HuH-7.5 (cell line): Measurements from ENCODE around the gene ERC2.
"Not testable (repeated sequence)": the region's sequence is repeated elsewhere in the genome, so short reads cannot be mapped to it uniquely, and the experiment has no call there.

Experiments
- DNase-seq: peaks from one replicate; pipeline ENCODE4 v3.0.0; 2011; ENCODE audit warnings: low spot score

ERC2 gene

DNA sequence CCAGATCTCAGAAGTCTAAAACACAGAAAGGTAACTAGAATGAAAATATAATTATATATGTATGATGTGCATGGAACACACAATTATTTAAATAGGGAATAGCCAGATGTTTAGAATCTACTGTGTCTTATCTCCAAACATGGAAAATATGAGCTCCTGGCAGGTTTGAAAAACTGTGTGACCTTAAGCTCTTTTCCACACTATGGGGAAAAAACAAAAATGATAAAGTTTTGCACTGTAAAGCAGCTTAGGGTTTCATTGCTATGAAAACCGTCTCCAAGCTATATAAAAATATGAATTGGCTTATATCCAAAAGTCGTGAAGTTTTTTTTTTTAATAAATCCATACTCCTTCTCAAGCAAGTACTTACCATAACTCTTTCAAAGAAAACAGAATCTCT, 159.8 kb downstream of the ERC2 start:
- DNase-seq, result no peak

DNA sequence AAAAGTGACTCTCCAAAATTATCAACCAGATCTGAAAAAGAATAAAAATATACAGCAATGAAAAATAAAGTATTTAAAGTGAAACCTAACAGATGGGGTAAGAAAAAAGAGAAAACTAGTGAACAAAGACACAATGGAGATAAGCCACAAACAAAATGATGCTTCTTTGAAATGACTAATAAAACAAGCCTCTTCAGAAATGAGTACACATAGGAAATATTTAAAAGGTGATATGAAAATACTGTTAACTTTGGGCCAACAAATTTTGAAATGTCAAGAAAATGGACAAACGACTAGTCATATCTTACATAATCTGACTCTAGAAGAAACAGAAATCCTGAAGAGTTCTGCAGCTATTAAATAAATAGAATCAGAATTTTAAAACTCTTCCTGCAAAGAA, 164.2 kb downstream of the ERC2 start:
- no peak for DNase-seq

DNA sequence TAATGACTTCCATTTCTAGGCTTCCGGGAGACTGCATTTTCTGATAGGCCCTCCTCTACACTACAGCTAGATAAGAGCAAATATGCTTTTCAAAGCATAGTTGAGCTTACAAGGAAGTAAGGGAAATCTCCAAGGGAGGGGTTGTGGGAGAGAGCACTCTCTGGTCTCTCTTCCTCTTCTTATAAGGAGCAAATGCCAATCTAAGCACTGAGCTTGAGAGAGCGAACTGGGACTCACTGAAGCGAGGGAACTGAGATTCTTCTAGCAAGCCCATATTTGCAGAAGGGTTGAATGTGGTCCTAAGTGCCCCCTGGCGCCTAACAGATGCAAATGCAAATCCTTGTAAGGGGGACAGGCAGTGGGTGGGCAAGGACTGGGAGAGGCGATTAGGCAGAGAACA, 164.8 kb downstream of the ERC2 start:
- no peak for DNase-seq

DNA sequence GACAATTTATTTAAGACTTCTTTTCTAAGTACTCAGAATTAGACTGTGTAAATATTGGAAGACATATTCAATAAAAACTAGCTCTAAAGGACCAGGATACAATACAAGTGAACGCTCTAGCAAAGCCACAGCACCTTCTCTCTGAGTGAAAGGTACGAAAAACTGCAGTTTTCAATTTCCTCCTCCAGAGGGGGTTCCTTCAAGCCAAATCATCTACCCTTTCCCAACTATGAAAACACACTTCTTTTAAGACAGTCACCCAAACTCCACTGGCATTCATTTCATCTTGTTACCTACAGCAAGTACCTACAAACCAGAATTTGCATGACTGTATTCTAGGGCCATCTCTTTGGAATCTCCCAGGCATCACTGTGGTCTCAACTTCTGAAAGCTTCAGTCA, 165.8 kb downstream of the ERC2 start:
- no peak for DNase-seq

DNA sequence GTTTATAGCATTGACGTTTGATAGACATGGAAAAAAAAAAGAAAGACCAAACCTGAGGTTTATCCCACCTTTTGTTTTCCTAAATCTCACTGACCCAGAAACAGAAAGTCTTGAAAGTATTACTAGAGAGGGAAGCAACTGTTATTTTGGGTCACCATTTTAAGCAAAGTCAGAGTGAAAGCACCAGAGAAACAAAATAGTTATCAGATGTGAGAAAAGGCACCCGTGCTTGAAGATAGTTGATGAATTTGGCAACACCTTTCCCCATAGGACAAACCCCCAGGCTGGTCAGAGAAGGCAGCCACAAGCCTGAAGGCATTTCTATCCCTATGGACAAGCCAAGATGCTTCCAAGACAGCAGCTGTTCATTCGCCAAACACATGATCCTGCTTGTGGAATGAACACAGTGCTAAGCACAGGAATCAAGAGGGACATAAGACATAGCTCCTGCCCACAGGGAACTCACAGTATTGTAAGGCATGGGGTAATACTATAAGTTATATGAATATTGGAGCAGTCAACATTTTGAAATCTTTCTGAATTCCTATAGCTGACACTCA, 170.9 kb downstream of the ERC2 start:
- DNase-seq, result no peak

DNA sequence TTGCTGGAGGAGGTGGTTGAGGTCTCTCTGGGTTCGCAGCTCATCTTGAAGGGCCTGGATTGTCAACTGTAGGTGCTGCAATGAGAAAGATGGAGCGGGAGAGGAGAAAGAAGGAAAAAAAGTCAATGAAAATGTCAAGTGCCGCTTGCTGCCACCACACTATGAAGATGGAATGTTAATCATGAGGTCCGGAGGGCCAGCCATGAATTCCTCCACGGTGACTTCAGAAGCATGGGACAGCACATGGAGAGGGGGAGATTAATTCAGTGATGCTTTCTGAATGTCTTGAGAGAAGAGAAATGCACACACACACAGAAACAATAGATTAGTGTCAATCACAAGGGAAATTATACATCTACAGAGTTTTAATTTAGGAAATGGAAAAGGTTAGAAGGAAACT, 171.9 kb downstream of the ERC2 start:
- no peak for DNase-seq

DNA sequence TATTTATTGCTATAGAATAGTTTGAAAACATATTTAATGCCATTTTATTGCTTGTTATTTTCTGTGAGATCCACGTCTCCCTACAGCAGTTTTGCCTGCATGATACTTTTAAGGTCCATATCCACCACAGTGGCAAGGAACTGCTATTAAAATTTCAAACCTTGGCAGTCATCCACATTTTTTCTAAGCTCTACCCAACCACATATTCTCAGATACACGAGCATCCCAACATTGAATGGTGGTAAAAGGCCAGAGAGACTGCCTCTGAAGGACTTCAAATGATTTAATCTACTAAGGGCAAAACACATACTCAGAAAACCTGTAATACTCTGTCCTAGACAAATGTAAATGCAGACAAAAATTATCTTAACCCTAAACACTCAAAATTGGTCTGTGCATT, 173.1 kb downstream of the ERC2 start:
- DNase-seq, result no peak

DNA sequence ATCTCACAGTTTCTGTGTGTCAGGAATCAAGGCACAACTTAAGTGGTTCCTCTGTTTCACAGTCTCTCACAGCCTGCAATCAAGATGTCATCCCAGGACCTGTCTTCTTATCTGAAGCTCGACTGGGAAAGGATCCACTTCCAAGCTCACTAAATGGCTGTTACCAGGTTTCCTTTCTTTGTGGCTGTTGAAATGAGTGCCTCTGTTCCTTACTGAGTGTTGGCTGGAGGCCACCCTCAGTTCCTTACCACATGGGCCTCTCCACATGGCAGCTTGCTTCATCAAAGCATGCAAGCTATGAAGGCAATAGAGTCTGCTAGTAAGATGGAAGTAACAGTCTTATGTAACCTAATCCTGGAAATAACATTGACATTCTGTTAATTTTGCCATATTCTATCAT, 174.0 kb downstream of the ERC2 start:
- no peak for DNase-seq

DNA sequence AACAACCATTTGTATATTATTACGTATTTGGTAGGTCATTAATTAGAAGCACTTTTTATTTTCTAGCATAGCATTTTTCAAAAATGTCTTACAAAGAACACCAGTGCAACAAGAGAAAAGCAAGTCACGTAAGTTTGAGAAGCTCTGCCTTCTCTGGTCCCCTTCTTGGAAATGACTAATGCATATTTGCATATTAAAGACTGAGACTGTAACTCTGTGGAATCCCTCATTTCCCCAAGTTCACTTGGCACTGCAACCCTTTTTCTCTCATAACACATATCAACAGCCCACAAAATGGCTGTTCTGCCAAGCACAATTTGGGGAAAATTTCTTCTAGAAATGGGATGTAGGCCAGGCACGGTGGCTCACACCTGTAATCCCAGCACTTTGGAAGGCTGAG, 176.3 kb downstream of the ERC2 start:
- DNase-seq, result no peak

DNA sequence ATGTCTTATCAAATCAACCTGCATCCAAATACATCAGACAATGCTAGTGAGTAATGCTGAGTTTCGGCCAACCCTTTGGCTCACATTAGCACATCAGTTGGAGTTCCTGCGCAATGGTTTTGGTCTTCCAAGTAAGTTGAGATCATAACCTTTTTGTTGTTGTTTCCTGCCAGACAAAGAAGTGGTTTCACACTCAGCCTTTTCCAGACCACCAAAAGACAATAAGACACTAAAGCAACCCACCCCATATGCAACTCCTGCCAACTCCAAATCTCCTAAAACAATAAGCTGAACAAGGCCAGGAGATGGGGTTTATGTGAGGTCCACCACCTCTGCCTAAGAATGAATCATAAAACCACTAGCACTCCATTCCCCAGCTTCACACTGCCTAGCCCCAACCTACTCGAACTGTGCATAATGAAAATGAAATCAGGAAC, 177.0 kb downstream of the ERC2 start:
- DNase-seq, result no peak

DNA sequence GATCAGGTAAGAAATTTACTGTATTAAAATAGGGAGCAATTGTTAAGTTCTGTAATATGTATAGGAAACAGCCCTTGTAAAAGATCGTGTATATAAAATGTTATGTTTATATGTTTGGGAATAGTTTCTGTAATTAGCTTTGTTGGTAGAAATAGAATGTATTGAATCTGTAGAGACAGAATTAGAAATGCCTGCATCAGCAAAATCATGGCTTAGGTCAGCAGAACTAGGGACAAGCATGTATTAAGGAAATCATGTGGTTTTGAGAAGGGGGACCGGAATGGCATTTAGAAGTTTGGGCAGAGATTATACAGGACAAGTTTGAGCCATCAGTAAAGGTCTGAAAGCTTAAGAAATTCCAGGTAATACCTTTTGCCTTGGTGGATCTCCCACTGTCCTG, 177.9 kb downstream of the ERC2 start:
- DNase-seq, result no peak

DNA sequence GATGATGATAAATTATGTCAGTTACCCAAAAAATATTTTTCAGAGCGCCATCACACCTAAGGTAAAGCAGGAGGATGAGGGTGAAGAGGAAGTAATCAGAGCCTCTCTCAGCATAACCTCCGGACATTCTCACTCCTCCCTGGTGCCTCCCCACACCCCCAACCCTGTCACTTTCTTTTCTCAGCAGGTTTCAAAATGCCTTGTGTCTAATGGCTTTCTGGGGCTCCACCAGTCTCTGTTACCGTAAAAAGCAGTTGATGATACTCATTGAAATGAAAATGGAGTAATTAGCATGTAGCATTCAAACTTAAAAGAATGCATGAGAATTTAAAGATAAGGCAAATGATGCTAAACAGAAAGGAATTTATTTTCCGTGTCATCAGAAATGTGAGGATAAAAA, 180.0 kb downstream of the ERC2 start:
- DNase-seq, result no peak

DNA sequence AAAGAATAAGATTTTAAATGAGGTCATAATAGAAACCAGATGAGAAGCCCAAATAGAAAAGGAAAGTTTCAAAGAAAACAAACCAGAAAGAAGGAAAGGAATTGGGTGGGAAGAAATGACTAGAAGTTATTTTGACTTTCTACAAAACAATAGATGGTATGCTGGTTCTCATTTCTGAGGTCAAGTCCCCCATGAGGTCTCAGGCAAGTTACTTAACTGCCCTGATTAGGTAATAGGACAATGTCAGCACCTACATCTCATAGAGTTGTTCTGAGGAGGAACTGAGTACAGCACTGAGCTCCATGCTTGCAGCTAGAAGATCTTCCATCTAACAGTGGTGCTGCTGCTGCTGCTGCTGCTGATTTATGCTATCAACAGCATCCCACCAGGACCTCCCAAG, 185.9 kb downstream of the ERC2 start:
- DNase-seq, result no peak

DNA sequence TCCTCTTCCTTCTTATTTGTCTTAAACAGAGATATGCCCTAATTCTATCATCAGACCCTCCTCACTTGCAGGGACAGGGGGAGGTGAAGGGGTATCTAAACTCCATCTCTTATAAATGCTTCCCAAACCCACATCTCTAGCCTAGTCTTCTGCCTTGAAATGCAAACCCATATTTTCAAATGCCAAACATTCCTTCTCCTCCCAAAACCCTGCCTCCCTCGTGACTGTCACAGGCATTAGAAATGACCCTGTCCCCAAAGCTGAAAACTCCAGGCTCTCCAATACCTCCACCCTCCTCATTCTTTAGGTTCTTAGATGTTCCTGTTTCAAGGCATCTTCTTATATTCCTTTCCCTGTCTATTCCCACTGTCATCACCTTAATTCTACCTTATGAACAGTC, 191.0 kb downstream of the ERC2 start:
- DNase-seq, result no peak

DNA sequence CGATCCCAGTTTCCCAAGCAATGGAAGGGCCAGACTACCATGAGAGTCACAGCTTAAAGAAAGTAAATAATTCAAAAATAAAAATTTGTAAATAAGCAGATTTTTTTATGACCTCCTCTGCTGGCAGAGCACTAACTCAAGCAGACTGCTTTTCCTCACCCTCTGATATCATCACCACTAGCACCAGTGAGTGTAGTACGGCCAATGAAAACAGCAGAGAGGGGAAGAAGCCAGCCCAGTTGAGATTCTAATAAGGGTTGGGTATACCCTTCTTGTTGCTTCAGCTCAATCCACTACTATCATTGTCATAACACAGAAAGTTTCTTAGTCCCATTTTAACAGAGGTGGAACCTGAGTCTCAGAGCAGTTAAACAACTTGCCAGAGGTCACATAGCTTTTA, 193.1 kb downstream of the ERC2 start:
- DNase-seq, result no peak

DNA sequence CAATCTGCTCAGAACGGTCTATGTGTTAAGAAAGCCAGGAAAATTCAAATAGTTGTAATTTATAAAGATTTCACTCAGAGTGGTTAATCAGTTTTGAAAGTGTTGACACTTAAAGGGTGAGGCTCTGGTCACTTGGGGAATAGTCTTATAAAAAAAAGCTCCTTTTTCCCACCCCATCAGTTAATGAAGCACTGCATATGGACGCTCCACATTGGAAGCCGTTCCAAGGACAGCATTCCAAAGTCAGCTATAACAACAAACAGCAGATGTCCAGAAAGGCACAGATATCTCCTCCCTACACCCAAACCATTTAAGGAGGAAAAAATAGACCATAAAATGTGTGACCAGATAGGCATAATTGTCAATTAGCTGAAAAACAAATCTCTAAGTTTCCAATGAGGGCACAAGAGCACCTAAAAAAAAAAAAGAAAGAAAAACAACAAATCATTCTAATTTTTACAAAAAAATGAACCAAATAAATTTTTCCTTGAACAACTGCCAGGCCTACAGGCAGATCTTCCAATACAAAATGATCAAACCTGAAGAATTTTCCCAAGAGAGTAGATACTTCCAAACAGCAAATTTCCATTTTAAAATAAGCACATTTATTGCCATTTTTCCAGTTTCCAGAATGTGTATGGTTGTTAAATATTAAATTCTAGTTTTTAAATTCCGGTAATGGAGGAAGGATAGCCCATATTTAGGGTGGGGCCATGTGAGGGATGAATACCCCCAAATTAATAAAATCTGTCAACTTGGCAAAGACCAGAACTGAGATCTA, 198.3 kb downstream of the ERC2 start:
- DNase-seq, result no peak

DNA sequence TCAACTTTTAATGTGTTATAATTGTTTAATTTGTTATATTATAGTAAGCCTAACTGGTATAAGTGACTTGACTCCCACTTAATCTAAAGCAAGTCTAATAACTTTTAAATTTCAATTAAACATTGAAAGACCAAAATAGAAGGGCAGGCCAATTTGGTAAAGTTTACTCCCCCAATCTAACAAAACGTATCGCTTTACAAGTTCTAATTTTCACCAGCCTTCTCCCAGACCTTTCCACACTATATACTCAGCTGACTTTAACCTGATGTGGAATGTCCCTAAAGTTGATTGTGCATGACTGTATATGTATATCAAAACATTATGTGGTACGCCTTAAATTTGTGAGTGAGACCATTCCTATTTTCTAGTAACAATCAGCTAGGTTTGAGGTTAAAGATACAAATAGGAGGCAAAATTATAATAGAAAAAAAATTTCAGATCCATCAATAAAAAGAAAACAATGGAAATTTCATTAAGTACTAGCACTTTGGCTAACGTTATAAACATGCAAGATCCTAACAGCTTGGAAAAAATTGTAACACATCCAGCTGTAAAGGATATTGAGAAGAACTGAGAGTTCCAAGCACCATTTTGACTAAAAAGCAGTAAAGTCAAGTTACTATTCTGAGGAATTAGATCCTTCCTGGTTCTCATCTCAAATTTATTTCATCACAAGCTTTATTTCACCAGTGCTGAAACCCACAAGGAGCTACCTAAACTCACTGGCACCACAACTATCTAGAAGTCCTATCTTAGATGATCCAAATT, 199.5 kb downstream of the ERC2 start:
- DNase-seq, result no peak

DNA sequence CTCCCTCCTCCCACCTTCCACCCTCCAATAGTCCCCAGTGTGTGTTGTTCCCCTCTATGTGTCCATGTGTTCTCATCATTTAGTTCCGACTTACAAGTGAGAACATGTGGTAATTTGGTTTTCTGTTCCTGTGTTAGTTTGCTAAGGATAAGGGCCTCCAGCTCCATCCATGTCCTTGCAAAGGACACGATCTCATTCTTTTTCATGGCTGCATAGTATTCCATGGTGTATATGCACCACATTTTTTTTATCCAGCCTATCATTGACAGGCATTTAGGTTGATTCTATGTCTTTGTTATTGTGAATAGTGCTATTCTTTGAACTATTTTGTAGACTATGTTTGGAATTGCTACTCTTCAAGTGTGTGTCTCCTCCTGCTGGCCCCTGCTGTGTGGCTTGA, 206.4 kb downstream of the ERC2 start:
- DNase-seq, result not testable (repeated sequence)

DNA sequence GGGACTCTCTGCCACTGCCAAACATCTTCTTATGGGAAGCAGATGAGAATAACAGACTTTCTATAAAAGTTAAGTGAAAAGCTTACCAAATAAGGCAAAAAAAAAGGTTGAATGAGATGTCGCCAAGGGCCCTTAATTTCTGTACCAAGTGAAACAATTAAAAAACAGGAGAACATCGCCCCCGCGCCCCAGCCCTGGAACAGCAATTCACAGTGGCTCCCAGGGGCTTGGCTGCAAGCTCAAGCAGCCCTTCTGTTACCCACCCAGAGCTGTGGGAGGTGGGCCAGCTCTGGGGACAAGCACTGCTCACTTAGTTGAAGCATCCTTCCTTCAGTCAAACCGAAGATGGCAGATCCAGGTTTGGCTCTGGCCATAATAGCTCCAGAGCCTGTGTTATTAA, 208.0 kb downstream of the ERC2 start:
- no peak for DNase-seq

DNA sequence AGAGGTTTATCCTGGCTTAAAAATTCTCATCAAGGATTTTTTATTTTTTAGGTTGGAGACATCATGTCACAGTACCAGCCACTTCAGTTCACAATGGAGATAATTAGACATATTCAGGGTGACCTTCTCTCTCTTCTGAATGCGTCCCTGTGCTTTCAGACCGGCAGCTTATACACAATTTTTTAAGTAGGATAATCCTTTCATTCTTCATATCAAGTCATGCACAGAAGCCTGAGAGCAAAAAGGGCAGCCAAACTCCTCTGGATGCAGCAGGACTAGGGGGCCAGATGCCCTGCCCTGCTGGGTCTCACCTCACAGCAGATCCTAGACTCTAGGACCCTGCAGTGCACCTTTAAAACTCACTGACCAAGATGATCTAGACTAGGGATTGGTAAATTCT, 210.4 kb downstream of the ERC2 start:
- DNase-seq, result no peak

DNA sequence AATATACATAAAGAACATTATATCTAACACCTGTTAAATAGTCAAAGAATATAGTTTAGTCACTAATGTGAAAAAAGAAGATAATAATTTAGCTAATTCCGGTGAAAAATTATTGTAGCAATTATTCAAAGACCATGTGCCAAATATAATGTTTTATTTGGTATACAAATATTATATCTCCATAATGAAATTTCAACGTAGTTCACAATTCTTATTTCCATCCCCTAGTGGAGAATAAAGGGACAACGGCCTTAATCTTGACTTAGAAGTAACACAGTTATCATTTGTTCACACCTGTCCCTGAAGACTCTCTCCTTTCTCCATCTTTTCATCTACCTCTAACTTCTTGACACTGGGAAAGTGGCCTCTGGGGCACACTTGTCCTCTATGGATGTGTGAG, 213.4 kb downstream of the ERC2 start:
- DNase-seq, result no peak

DNA sequence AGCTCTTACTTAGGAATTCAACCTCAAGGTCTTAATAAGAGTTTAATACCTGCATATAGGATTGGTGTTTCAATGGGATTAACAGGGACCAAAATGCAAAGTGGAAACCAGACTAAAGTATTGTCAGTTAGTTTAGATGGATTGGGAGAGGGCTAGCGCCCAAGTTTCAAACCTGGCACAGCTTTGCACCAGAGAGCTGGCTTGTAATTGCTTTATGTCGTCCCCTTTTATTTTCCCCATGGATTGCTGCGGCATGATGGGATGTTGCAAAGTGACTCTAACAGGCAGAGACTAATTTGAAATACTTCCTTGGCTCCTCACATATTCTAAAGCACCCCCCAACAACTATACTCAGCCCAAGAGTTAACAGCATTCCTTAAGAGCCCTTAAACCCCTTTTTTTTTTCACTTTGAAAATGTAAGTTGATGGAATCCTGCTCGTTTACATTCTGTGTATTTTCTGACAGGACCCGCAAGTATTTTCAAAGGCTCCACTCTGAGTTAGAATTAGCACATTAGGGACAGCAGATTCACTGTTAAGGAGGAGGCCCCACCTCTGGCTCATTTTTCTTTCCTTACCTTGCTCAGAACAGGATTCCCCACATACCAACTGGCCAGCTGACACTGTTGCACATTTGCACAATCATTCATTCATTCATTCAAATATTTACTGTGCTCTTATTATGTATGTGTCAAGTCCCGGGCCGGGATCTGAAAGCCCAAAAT, 214.2 kb downstream of the ERC2 start:
- DNase-seq, result no peak
